Activated naive CD4-positive, alpha-beta T cell treated with anti-CD3 and anti-CD28 coated beads, Interleukin-2, amount 10 ng/mL, durations not matched to agents 5 hours and 36 hours (primary cell): ENCODE measurements around the gene CLCA2. TPM values are rescaled to one million over a fixed set of nuclear protein-coding genes. Genes with fewer than 3 reads are reported as not detected.

Experiments used
- total RNA-seq, 2 experiments: library from RNA; stranded (reverse); gene quantifications; one replicate each; pipeline ENCODE4 v1.2.3, GENCODE V29; 2021

The CLCA2 gene, protein sequence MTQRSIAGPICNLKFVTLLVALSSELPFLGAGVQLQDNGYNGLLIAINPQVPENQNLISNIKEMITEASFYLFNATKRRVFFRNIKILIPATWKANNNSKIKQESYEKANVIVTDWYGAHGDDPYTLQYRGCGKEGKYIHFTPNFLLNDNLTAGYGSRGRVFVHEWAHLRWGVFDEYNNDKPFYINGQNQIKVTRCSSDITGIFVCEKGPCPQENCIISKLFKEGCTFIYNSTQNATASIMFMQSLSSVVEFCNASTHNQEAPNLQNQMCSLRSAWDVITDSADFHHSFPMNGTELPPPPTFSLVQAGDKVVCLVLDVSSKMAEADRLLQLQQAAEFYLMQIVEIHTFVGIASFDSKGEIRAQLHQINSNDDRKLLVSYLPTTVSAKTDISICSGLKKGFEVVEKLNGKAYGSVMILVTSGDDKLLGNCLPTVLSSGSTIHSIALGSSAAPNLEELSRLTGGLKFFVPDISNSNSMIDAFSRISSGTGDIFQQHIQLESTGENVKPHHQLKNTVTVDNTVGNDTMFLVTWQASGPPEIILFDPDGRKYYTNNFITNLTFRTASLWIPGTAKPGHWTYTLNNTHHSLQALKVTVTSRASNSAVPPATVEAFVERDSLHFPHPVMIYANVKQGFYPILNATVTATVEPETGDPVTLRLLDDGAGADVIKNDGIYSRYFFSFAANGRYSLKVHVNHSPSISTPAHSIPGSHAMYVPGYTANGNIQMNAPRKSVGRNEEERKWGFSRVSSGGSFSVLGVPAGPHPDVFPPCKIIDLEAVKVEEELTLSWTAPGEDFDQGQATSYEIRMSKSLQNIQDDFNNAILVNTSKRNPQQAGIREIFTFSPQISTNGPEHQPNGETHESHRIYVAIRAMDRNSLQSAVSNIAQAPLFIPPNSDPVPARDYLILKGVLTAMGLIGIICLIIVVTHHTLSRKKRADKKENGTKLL
- not detected for total RNA-seq

DNA sequence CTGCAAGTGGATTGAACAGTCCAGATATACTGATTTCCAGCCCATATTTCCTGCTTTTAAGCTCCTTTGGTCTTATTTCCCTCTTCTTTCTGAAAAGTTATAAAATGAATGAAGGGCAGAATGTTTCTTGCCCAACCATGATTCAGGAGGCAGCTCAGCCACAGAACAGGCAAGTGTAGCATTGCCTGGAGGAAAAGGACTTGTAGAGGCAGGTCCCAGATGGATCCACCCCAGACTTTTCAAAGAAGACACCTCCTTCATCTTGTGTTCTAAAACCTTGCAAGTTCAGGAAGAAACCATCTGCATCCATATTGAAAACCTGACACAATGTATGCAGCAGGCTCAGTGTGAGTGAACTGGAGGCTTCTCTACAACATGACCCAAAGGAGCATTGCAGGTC lies at the start of gene CLCA2:
CLCA2 (plus strand) TSS at position 299 of the 400 bp plus-strand sequence; CDS start at position 376, 77 bp downstream.

DNA sequence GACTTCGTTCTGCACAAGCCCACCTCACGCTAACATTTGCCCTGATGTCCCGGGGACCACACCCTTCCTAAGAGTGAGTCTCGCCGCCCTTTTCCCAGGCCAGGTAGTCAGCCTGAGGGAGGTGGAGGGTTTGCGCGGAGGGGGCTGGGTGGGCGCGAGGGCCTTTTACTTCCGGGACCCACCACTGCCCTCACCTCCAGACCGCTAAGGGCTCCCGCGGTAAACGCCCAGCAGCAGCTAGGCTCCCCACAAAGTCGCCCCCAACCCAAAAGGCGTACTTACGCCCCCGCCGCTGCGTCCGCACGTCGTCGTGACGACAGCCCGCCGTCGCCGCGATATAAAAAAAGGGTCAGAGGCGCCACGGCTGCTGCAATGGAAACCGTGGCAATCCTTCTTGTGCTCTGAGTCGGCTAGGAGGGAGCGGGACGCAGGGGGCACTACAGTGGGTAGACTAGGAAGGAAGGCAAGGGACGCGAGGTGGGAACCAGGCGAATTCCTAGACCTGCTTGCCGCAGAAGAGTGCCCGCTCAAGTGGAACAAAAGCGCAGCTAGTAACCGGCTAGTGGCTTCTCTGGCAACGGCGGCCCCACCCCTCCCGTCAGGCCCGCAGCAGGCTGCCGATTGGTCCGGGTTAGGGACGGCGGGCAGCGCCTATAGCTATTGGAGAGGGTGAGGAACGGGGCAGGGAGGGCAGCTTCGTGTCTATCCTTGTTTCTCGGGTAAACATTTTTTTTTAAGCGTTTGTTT lies 28.0 kb upstream of the CLCA2 start, which contains the start of gene ODF2L:
ODF2L (minus strand) TSS at position 573 of the 747 bp plus-strand sequence. CDS start 9,296 bp downstream, outside the sequence.

DNA sequence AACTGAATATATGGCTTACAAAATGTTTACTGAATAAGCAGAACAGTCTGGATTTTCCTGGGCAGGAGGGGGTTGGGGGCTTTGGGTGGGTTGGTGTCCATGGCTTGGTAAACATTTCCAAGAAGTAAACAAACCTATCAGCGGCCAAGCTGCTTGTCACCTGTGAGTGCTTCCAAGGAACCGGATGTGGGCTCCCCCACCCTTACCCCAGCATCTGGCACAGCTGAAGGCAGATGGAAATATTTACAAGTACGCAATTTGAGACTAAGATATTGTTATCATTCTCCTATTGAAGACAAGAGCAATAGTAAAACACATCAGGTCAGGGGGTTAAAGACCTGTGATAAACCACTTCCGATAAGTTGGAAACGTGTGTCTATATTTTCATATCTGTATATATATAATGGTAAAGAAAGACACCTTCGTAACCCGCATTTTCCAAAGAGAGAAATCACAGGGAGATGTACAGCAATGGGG lies 44.6 kb downstream of the CLCA2 start, which contains the start of gene CLCA1:
CLCA1 (plus strand) TSS at position 427 of the 477 bp plus-strand sequence; CDS start at position 472, 45 bp downstream.

Other genes with a start within 250 kb of the CLCA2 start
- 10 to 100 TPM; 41.3 to 51.4 TPM for gene ODF2L, start 27.8 kb upstream of the CLCA2 start, total RNA-seq
- not detected for gene CLCA1, start 44.8 kb downstream of the CLCA2 start, total RNA-seq
- gene CLCA4, start 122.9 kb downstream of the CLCA2 start, total RNA-seq = not detected